ENCODE measurements around the gene BAIAP2.

The BAIAP2 gene

GRCh38 chr17:81121841-81122733, 87.1 kb downstream of the BAIAP2 start:
- in situ Hi-C loops (cut with MboI; ENCODE audit: low sequenced_read_pairs): no loop called here

- in situ Hi-C loops (cut with MboI; ENCODE audit: low sequenced_read_pairs): no loop called here
Measured at GRCh38 chr17:81123052-81124048, 88.4 kb downstream of the BAIAP2 start.

GRCh38 chr17:81124377-81124776, 89.4 kb downstream of the BAIAP2 start:
- in situ Hi-C loops (cut with MboI; ENCODE audit: low sequenced_read_pairs): no loop called here

- in situ Hi-C loops (cut with MboI; ENCODE audit: low sequenced_read_pairs): no loop called here
Measured at GRCh38 chr17:81125573-81126081, 90.7 kb downstream of the BAIAP2 start.

- in situ Hi-C loops (cut with MboI; ENCODE audit: low sequenced_read_pairs): no loop called here
Measured at GRCh38 chr17:81126281-81127132, 91.6 kb downstream of the BAIAP2 start.

- in situ Hi-C loops (cut with MboI; ENCODE audit: low sequenced_read_pairs): no loop called here
Measured at GRCh38 chr17:81127133-81127455, 92.1 kb downstream of the BAIAP2 start.

GRCh38 chr17:81127526-81128177, 92.7 kb downstream of the BAIAP2 start:
- in situ Hi-C loops (cut with MboI; ENCODE audit: low sequenced_read_pairs): no loop called here

- in situ Hi-C loops (cut with MboI; ENCODE audit: low sequenced_read_pairs): no loop called here
Measured at GRCh38 chr17:81128338-81128737, 93.4 kb downstream of the BAIAP2 start.

- in situ Hi-C loops (cut with MboI; ENCODE audit: low sequenced_read_pairs): no loop called here
Measured at GRCh38 chr17:81128774-81129173, 93.8 kb downstream of the BAIAP2 start.

GRCh38 chr17:81129289-81129688, 94.3 kb downstream of the BAIAP2 start:
- in situ Hi-C loops (cut with MboI; ENCODE audit: low sequenced_read_pairs): no loop called here

GRCh38 chr17:81129711-81130367, 94.9 kb downstream of the BAIAP2 start:
- in situ Hi-C loops (cut with MboI; ENCODE audit: low sequenced_read_pairs): no loop called here

GRCh38 chr17:81130385-81131361, 95.7 kb downstream of the BAIAP2 start:
- in situ Hi-C loops (cut with MboI; ENCODE audit: low sequenced_read_pairs): no loop called here

- in situ Hi-C loops (cut with MboI; ENCODE audit: low sequenced_read_pairs): no loop called here
Measured at GRCh38 chr17:81131486-81132196, 96.7 kb downstream of the BAIAP2 start.

- in situ Hi-C loops (cut with MboI; ENCODE audit: low sequenced_read_pairs): no loop called here
Measured at GRCh38 chr17:81132197-81132540, 97.2 kb downstream of the BAIAP2 start.

- in situ Hi-C loops (cut with MboI; ENCODE audit: low sequenced_read_pairs): no loop called here
Measured at GRCh38 chr17:81132770-81133723, 98.1 kb downstream of the BAIAP2 start.

GRCh38 chr17:81134064-81134781, 99.3 kb downstream of the BAIAP2 start:
- in situ Hi-C loops (cut with MboI; ENCODE audit: low sequenced_read_pairs): no loop called here
